ENCODE data around the gene TRPM7.

The TRPM7 gene

DNA sequence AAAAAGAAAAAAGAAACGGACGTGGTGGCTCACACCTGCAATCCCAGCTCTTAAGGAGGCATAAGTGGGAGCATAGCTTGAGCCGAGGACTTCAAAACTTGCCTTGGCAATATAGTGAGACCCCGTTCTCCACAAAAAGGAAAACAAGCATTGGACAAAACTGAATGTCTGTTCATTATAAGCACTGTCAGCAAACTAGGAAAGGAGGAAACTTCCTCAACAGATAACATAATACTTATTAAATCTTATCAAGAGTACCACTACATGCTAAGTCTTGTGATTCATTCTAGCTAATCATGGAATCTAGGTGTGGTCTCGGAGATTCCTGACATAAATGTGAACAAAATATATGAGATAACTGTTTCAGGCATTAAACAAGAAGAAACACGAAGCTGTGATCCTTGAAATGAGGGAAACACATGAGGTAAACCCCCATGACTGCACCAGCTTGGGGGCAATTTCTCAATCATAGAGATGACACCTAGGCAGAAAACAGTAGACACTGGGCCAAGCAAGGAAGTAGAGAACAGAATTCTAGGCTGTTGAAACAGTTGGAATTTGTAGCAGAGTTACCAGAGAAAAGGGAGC, 33.3 kb downstream of the TRPM7 start:
- DNase-seq (ENCODE audit: low read depth), result no peak
- H3K4me3 ChIP-seq (ENCODE audit: low read length), result no peak overlapping the region
- TF ChIP-seq, protein P1, sequence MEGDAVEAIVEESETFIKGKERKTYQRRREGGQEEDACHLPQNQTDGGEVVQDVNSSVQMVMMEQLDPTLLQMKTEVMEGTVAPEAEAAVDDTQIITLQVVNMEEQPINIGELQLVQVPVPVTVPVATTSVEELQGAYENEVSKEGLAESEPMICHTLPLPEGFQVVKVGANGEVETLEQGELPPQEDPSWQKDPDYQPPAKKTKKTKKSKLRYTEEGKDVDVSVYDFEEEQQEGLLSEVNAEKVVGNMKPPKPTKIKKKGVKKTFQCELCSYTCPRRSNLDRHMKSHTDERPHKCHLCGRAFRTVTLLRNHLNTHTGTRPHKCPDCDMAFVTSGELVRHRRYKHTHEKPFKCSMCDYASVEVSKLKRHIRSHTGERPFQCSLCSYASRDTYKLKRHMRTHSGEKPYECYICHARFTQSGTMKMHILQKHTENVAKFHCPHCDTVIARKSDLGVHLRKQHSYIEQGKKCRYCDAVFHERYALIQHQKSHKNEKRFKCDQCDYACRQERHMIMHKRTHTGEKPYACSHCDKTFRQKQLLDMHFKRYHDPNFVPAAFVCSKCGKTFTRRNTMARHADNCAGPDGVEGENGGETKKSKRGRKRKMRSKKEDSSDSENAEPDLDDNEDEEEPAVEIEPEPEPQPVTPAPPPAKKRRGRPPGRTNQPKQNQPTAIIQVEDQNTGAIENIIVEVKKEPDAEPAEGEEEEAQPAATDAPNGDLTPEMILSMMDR (conservative IDR thresholded peaks at IDR 0.05; ENCODE audit: low read depth, low read length), result no peak

DNA sequence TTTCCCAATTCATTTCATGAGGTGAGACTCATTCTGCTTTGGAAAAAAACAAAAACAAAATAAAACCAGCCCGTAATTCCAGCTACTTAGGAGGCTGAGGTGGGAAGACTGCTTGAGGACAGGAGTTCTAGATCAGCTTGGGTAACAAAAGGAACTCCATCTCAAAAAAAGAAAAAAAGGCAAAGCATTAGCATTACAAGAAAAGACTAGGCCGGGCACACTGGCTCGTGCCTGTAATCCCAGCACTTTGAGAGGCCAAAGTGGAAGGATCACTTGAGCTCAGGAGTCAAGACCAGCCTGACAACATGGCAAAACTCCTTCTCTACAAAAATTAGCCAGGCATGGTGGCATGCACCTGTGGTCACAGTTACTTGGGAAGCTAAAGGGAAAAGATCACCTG, 33.9 kb downstream of the TRPM7 start:
- TF ChIP-seq, protein P1 (conservative IDR thresholded peaks at IDR 0.05; ENCODE audit: low read depth, low read length), result no peak
- DNase-seq (ENCODE audit: low read depth), result no peak

GRCh38 chr15:50641318-50641717, 45.3 kb downstream of the TRPM7 start:
- H3K4me3 ChIP-seq (ENCODE audit: low read length), result no peak overlapping the region
- DNase-seq (ENCODE audit: low read depth), result no peak
- TF ChIP-seq, protein P1 (conservative IDR thresholded peaks at IDR 0.05; ENCODE audit: low read depth, low read length), result no peak

More for the DNA sequence above, 33.9 kb downstream of the TRPM7 start:
- no peak overlapping the region for H3K4me3 ChIP-seq (ENCODE audit: low read length)

GRCh38 chr15:50636146-50636545, 50.5 kb downstream of the TRPM7 start:
- no peak for DNase-seq (ENCODE audit: low read depth)
- TF ChIP-seq, protein P1 (conservative IDR thresholded peaks at IDR 0.05; ENCODE audit: low read depth, low read length), result no peak
- no peak overlapping the region for H3K4me3 ChIP-seq (ENCODE audit: low read length)

GRCh38 chr15:50633653-50634052, 52.9 kb downstream of the TRPM7 start:
- TF ChIP-seq, protein P1 (conservative IDR thresholded peaks at IDR 0.05; ENCODE audit: low read depth, low read length), result no peak
- no peak for DNase-seq (ENCODE audit: low read depth)
- no peak overlapping the region for H3K4me3 ChIP-seq (ENCODE audit: low read length)

- TF ChIP-seq, protein P1 (conservative IDR thresholded peaks at IDR 0.05; ENCODE audit: low read depth, low read length), result no peak
- no peak for DNase-seq (ENCODE audit: low read depth)
- no peak overlapping the region for H3K4me3 ChIP-seq (ENCODE audit: low read length)
Observed at GRCh38 chr15:50628421-50628820, 58.2 kb downstream of the TRPM7 start.

- no peak overlapping the region for H3K4me3 ChIP-seq (ENCODE audit: low read length)
- TF ChIP-seq, protein P1 (conservative IDR thresholded peaks at IDR 0.05; ENCODE audit: low read depth, low read length), result no peak
- no peak for DNase-seq (ENCODE audit: low read depth)
Observed at GRCh38 chr15:50627351-50628055, 59.1 kb downstream of the TRPM7 start.
